ENCODE results near the gene HEPN1. TPM values are rescaled to one million over a fixed set of nuclear protein-coding genes. Genes with fewer than 3 reads are reported as not detected.

The HEPN1 gene
- total and polyA plus RNA-seq, 5 donors: not detected

DNA sequence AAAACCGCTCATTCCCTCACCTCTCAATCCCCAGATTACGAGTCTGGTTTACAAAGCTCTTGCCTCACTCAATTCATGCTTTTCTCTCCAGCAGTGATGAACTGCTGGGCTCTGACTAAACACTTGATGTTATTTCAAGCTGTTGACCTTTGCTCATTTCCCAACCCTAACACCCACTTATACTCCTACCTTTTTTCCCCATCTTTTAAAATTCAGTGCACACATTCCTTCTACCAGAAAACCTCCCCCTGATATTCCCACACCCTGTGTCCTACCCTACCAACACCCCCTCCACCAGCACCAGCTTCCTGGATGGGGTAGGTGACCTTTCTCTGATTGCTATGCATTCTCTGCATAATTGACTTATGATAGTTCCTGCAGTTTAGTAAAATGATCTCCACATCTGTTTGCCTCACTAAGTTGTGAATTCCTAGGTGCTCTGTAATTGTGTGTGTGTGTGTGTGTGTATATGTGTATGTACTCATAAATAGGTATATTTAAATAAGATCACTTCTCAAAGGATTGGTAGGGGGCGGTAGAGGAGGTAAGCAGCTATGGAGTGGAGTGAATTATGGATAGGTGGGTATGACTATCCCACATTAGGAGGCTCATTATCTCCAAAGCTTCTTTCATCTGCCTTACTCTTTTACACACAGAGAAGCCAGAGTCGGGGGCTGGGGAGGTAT lies 16.0 kb downstream of the HEPN1 start:
- Histone ChIP-seq H3K4me3 (ENCODE audit: low read length) (no peak overlapping the region), H3K4me1 (ENCODE audit: control insufficient read depth, insufficient read depth, low read length) (no peaks in the 10 kb centered on the region), H3K9me3 (ENCODE audit: control insufficient read depth, low read length) (no peaks in the 10 kb centered on the region), H3K27me3 (ENCODE audit: control insufficient read depth, insufficient read depth) (no peaks in the 10 kb centered on the region), H3K27ac (ENCODE audit: low read length) (no peak overlapping the region)
- WGBS: 66% methylated on average over 4 of the region's 4 CpGs
- no peak for DNase-seq
- no peak for ATAC-seq
- intact Hi-C loops (cut with DNase I): no loop called here

GRCh38 chr11:124935548-124936514 lies 16.8 kb downstream of the HEPN1 start, which contains the start of gene HEPACAM:
HEPACAM (minus strand) TSS chr11:124936047; CDS start chr11:124936006, 41 bp downstream.
- no peaks in the 10 kb centered on the region for H3K27me3 ChIP-seq (ENCODE audit: control insufficient read depth, insufficient read depth)
- no peaks in the 10 kb centered on the region for H3K4me1 ChIP-seq (ENCODE audit: control insufficient read depth, insufficient read depth, low read length)
- H3K9me3 ChIP-seq (ENCODE audit: control insufficient read depth, low read length): no peaks in the 10 kb centered on the region
- WGBS: 84% methylated on average over 18 of the region's 18 CpGs
- no peak within 1 kb of the TSS for H3K27ac ChIP-seq (ENCODE audit: low read length)
- ATAC-seq (no peak), DNase-seq (no peak)
- H3K4me3 ChIP-seq (ENCODE audit: low read length): no peak within 1 kb of the TSS
- intact Hi-C loops (cut with DNase I): no loop called here

DNA sequence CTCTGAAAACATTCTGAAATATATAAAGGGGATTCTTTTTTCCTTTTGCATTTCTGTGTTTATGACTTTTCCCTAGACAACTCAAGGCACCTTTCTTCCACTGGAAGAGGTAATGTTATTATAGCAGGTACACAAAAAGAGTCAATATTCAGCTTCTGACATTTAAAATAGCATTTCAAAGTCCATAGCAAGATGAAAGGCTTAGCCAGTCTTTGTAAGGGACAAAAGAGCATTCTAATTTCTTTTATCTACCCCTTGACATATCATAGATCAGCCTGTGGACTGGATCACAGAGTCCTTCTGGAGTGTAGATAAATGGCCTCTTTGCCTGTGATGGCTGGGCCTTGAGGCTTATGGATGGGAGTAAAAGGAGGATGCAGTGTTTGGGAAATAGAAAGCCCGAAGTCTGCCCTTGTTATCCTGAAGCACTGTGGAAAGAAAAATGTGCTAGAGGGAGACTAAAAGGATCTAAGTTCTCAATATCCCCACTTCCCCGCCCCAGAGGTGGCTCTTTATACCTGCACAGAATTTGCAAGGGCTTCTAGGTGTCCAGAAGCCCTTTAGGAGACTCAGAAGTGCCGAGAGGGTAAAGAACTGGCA lies 18.4 kb downstream of the HEPN1 start:
- H3K27me3 ChIP-seq (ENCODE audit: control insufficient read depth, insufficient read depth): no peaks in the 10 kb centered on the region
- no peak overlapping the region for H3K4me3 ChIP-seq (ENCODE audit: low read length)
- H3K4me1 ChIP-seq (ENCODE audit: control insufficient read depth, insufficient read depth, low read length): no peaks in the 10 kb centered on the region
- intact Hi-C loops (cut with DNase I): no loop called here
- no peaks in the 10 kb centered on the region for H3K9me3 ChIP-seq (ENCODE audit: control insufficient read depth, low read length)
- no peak for DNase-seq
- 82% methylated on average over 3 of the region's 3 CpGs for WGBS
- no peak for ATAC-seq
- H3K27ac ChIP-seq (ENCODE audit: low read length): no peak overlapping the region

GRCh38 chr11:124938206-124938765 lies 19.2 kb downstream of the HEPN1 start:
- Histone ChIP-seq H3K9me3 (ENCODE audit: control insufficient read depth, low read length) (no peaks in the 10 kb centered on the region), H3K27ac (ENCODE audit: low read length) (no peak overlapping the region), H3K27me3 (ENCODE audit: control insufficient read depth, insufficient read depth) (no peaks in the 10 kb centered on the region), H3K4me1 (ENCODE audit: control insufficient read depth, insufficient read depth, low read length) (no peaks in the 10 kb centered on the region), H3K4me3 (ENCODE audit: low read length) (no peak overlapping the region)
- intact Hi-C loops (cut with DNase I): no loop called here
- DNase-seq (no peak), ATAC-seq (no peak)
- 74% methylated on average over 6 of the region's 6 CpGs for WGBS

GRCh38 chr11:124938970-124939369 lies 19.9 kb downstream of the HEPN1 start:
- ATAC-seq (no peak), DNase-seq (no peak)
- H3K4me3 ChIP-seq (ENCODE audit: low read length): no peak overlapping the region
- no peaks in the 10 kb centered on the region for H3K27me3 ChIP-seq (ENCODE audit: control insufficient read depth, insufficient read depth)
- intact Hi-C loops (cut with DNase I): no loop called here
- no peaks in the 10 kb centered on the region for H3K4me1 ChIP-seq (ENCODE audit: control insufficient read depth, insufficient read depth, low read length)
- H3K27ac ChIP-seq (ENCODE audit: low read length): no peak overlapping the region
- WGBS: 80% methylated on average over 6 of the region's 6 CpGs
- H3K9me3 ChIP-seq (ENCODE audit: control insufficient read depth, low read length): no peaks in the 10 kb centered on the region

- no peak for DNase-seq
- intact Hi-C loops (cut with DNase I): no loop called here
- no peaks in the 10 kb centered on the region for H3K27me3 ChIP-seq (ENCODE audit: control insufficient read depth, insufficient read depth)
- H3K4me3 ChIP-seq (ENCODE audit: low read length): no peak overlapping the region
- H3K9me3 ChIP-seq (ENCODE audit: control insufficient read depth, low read length): no peaks in the 10 kb centered on the region
- H3K4me1 ChIP-seq (ENCODE audit: control insufficient read depth, insufficient read depth, low read length): no peaks in the 10 kb centered on the region
- ATAC-seq: no peak
- WGBS: 100% methylated on average over 1 of the region's 1 CpG
- H3K27ac ChIP-seq (ENCODE audit: low read length): no peak overlapping the region
Measured at GRCh38 chr11:124941703-124942102, 22.7 kb downstream of the HEPN1 start.

- ATAC-seq (no peak), DNase-seq (no peak)
- H3K4me1 ChIP-seq (ENCODE audit: control insufficient read depth, insufficient read depth, low read length): no peaks in the 10 kb centered on the region
- H3K27ac ChIP-seq (ENCODE audit: low read length): no peak overlapping the region
- H3K4me3 ChIP-seq (ENCODE audit: low read length): no peak overlapping the region
- intact Hi-C loops (cut with DNase I): no loop called here
- no peaks in the 10 kb centered on the region for H3K27me3 ChIP-seq (ENCODE audit: control insufficient read depth, insufficient read depth)
- WGBS: 65% methylated on average over 6 of the region's 6 CpGs
- H3K9me3 ChIP-seq (ENCODE audit: control insufficient read depth, low read length): no peaks in the 10 kb centered on the region
Measured at GRCh38 chr11:124942466-124943253, 23.6 kb downstream of the HEPN1 start.

GRCh38 chr11:124943254-124943616 lies 24.2 kb downstream of the HEPN1 start:
- H3K9me3 ChIP-seq (ENCODE audit: control insufficient read depth, low read length): no peaks in the 10 kb centered on the region
- no peak for DNase-seq
- H3K27ac ChIP-seq (ENCODE audit: low read length): no peak overlapping the region
- intact Hi-C loops (cut with DNase I): no loop called here
- H3K4me1 ChIP-seq (ENCODE audit: control insufficient read depth, insufficient read depth, low read length): no peaks in the 10 kb centered on the region
- WGBS: 65% methylated on average over 5 of the region's 5 CpGs
- no peak for ATAC-seq
- no peaks in the 10 kb centered on the region for H3K27me3 ChIP-seq (ENCODE audit: control insufficient read depth, insufficient read depth)
- no peak overlapping the region for H3K4me3 ChIP-seq (ENCODE audit: low read length)

- Histone ChIP-seq H3K4me3 (ENCODE audit: low read length) (no peak overlapping the region), H3K27me3 (ENCODE audit: control insufficient read depth, insufficient read depth) (no peaks in the 10 kb centered on the region), H3K9me3 (ENCODE audit: control insufficient read depth, low read length) (no peaks in the 10 kb centered on the region), H3K27ac (ENCODE audit: low read length) (no peak overlapping the region), H3K4me1 (ENCODE audit: control insufficient read depth, insufficient read depth, low read length) (no peaks in the 10 kb centered on the region)
- ATAC-seq: no peak
- DNase-seq: no peak
- WGBS: 68% methylated on average over 1 of the region's 1 CpG
- intact Hi-C loops (cut with DNase I): no loop called here
Measured at GRCh38 chr11:124943741-124944140, 24.7 kb downstream of the HEPN1 start.

- 82% methylated on average over 3 of the region's 3 CpGs for WGBS
- Histone ChIP-seq H3K27ac (ENCODE audit: low read length) (no peak overlapping the region), H3K4me3 (ENCODE audit: low read length) (no peak overlapping the region), H3K4me1 (ENCODE audit: control insufficient read depth, insufficient read depth, low read length) (no peaks in the 10 kb centered on the region), H3K27me3 (ENCODE audit: control insufficient read depth, insufficient read depth) (no peaks in the 10 kb centered on the region), H3K9me3 (ENCODE audit: control insufficient read depth, low read length) (no peaks in the 10 kb centered on the region)
- intact Hi-C loops (cut with DNase I): no loop called here
- ATAC-seq (no peak), DNase-seq (no peak)
Measured at GRCh38 chr11:124944565-124944964, 25.5 kb downstream of the HEPN1 start.
